Smooth muscle cell (in vitro differentiated cells): ENCODE results near the gene ABLIM3. TPM values are rescaled to one million over a fixed set of nuclear protein-coding genes. Genes with fewer than 3 reads are reported as not detected.

Experiments used
- DNase-seq: peaks from one replicate; lab custom pipeline; 2025; ENCODE audit not compliant: unreplicated experiment; lab: John Stamatoyannopoulos, UW
- H2AFZ ChIP-seq: fragments of 200-600 bp; sonication (generic); 2 replicates; pipeline ENCODE4 v1.6.0; 2016; ENCODE audit warnings: antibody characterized with exemption, low read depth, mild to moderate bottlenecking
- H3F3A ChIP-seq: fragments of 200-600 bp; sonication (generic); 2 replicates; pipeline ENCODE4 v1.6.0; 2017; ENCODE audit warnings: antibody characterized with exemption, low read depth
- H3K27ac ChIP-seq: fragments of 200-600 bp; sonication (generic); 2 replicates; pipeline ENCODE4 v1.5.1; 2016; ENCODE audit warnings: low read depth, mild to moderate bottlenecking
- H3K27me3 ChIP-seq: fragments of 200-600 bp; sonication (generic); 2 replicates; pipeline ENCODE4 v1.6.1; 2016; ENCODE audit warnings: low read depth, mild to moderate bottlenecking
- H3K36me3 ChIP-seq: fragments of 200-600 bp; sonication (generic); 2 replicates; pipeline ENCODE4 v1.5.1; 2016; ENCODE audit warnings: low read depth
- H3K4me1 ChIP-seq: fragments of 200-600 bp; sonication (generic); 2 replicates; pipeline ENCODE4 v1.5.1; 2016; ENCODE audit warnings: low read depth
- H3K4me2 ChIP-seq: fragments of 200-600 bp; sonication (generic); 2 replicates; pipeline ENCODE4 v1.6.0; 2016; ENCODE audit warnings: mild to moderate bottlenecking
- H3K4me3 ChIP-seq: fragments of 200-600 bp; sonication (generic); 2 replicates; pipeline ENCODE4 v1.5.1; 2016; ENCODE audit warnings: mild to moderate bottlenecking
- H3K79me2 ChIP-seq: fragments of 200-600 bp; sonication (generic); 2 replicates; pipeline ENCODE4 v1.6.0; 2016; ENCODE audit warnings: low read depth, mild to moderate bottlenecking
- H3K9ac ChIP-seq: fragments of 200-600 bp; sonication (generic); 2 replicates; pipeline ENCODE4 v1.6.0; 2016; ENCODE audit warnings: low read depth
- H3K9me3 ChIP-seq: fragments of 200-600 bp; sonication (generic); replicated peaks from 2 replicates; pipeline ENCODE4 v1.5.1; 2016; ENCODE audit warnings: low read depth
- H4K20me1 ChIP-seq: fragments of 200-600 bp; sonication (generic); 2 replicates; pipeline ENCODE4 v1.6.0; 2016; ENCODE audit warnings: low read depth
- WGBS: methylation state at CpG from one replicate; pipeline ENCODE4 v1.1.7; 2016; ENCODE audit warnings: low lambda C conversion rate; 5-methylcytosine and 5-hydroxymethylcytosine counted together
- polyA plus RNA-seq: library from polyadenylated mRNA; unstranded; fragments of >200 nt; fragmentation: Nextera tagmentation; extraction: Ambion mirVana; gene quantifications from 2 replicates; pipeline ENCODE4 v1.2.1, GENCODE V29; 2016
- total RNA-seq: library from RNA; depleted of rRNA; stranded (reverse); fragments of >200 nt; gene quantifications from 2 replicates; pipeline ENCODE4 v1.2.3, GENCODE V29; 2014
- TF ChIP-seq, protein P1 (sequence below): fragments of 200-600 bp; sonication (generic); IDR thresholded peaks from 2 replicates; pipeline ENCODE4 v1.5.1; 2017; ENCODE audit warnings: borderline replicate concordance, mild to moderate bottlenecking, antibody characterized with exemption; ENCODE audit not compliant: insufficient read depth, poor library complexity, severe bottlenecking

Gene ABLIM3
- total and polyA plus RNA-seq, 2 experiments from 2014 or later = 2.6 to 6.8 TPM

DNA sequence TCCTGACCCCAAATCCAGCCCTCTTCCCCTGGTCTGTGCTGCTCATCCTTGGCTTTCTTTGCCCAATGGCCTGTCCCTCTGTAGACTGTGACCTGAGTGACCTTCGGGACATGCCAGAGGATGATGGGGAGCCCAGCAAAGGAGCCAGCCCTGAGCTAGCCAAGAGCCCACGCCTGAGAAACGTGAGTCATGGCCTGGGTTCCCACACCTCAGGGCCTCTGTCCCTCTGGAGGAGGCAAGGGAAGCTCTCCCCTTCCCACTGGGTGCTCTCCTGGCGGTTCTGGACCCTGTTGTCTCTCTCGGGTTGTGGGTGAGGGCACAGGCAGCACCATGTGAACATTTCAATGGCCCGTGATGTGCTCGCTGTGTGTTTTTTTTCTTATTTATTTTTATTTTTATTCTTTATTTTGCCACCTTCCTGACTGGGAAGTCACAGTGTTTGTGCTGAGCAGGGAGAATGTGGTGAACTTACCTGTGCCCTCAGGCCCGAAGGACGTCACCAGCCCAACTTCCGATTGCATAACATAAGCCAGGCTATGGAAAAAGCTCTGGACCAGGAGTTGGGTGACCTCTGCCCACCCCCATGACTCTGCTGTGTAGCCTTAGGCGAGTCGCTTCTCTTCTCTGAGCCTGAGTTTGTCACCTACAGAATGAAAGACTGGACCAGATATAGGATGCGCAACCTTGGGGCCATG is 159.9 kb downstream of the ABLIM3 start:
- Histone ChIP-seq H3F3A (peaks cover 10% of the 10 kb centered on the region), H3K4me1 (no peaks in the 10 kb centered on the region), H3K27ac (no peak overlapping the region), H2AFZ (no peak overlapping the region), H3K79me2 (no peaks in the 10 kb centered on the region), H3K4me3 (no peak overlapping the region), H3K36me3 (no peaks in the 10 kb centered on the region), H3K27me3 (no peaks in the 10 kb centered on the region), H3K9ac (no peak overlapping the region), H3K4me2 (no peak overlapping the region), H3K9me3 (no peaks in the 10 kb centered on the region), H4K20me1 (no peaks in the 10 kb centered on the region)
- 92% methylated on average over 13 of the region's 13 CpGs for whole genome bisulfite sequencing
- TF ChIP-seq, protein P1, sequence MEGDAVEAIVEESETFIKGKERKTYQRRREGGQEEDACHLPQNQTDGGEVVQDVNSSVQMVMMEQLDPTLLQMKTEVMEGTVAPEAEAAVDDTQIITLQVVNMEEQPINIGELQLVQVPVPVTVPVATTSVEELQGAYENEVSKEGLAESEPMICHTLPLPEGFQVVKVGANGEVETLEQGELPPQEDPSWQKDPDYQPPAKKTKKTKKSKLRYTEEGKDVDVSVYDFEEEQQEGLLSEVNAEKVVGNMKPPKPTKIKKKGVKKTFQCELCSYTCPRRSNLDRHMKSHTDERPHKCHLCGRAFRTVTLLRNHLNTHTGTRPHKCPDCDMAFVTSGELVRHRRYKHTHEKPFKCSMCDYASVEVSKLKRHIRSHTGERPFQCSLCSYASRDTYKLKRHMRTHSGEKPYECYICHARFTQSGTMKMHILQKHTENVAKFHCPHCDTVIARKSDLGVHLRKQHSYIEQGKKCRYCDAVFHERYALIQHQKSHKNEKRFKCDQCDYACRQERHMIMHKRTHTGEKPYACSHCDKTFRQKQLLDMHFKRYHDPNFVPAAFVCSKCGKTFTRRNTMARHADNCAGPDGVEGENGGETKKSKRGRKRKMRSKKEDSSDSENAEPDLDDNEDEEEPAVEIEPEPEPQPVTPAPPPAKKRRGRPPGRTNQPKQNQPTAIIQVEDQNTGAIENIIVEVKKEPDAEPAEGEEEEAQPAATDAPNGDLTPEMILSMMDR = no peak
- no peak for DNase-seq

DNA sequence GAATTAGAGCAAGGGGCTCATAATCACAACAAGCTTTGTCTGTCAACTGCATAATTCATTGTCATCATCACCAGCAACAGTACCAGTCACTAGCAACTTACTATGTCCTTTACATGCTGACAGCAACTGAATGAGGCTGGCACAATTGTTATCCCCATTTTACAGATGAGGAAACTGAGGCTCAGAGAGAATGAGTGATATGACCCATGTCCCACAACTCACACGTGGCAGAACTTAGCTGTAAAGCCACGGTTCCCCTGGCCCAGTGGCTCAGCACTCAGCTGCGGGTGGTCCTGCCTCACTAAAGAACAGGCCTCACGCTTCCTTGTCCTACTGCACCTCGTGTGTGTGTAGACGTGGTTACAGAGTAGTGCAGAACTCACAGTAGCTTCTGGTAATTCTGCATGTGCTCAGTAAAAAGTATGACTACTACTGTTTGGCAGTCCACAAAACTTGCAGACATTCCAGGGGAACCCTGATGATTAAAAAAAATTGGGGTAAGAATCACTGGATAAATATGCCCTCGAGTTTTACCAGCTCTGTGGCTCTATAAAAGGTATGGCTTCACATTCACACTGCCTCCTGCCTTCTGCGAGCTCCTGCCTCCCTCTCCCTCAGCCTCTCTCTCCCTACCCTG is 160.6 kb downstream of the ABLIM3 start:
- peaks cover 8% of the 10 kb centered on the region for H3F3A ChIP-seq
- no peak overlapping the region for H3K4me2 ChIP-seq
- no peaks in the 10 kb centered on the region for H3K36me3 ChIP-seq
- no peak overlapping the region for H2AFZ ChIP-seq
- WGBS = 80% methylated on average over 8 of the region's 8 CpGs
- H3K4me3 ChIP-seq = no peak overlapping the region
- TF ChIP-seq, protein P1 = no peak
- no peak overlapping the region for H3K27ac ChIP-seq
- H3K79me2 ChIP-seq = no peaks in the 10 kb centered on the region
- no peak overlapping the region for H3K9ac ChIP-seq
- no peaks in the 10 kb centered on the region for H3K4me1 ChIP-seq
- DNase-seq = no peak
- H3K9me3 ChIP-seq = no peaks in the 10 kb centered on the region
- H3K27me3 ChIP-seq = no peaks in the 10 kb centered on the region
- no peaks in the 10 kb centered on the region for H4K20me1 ChIP-seq

DNA sequence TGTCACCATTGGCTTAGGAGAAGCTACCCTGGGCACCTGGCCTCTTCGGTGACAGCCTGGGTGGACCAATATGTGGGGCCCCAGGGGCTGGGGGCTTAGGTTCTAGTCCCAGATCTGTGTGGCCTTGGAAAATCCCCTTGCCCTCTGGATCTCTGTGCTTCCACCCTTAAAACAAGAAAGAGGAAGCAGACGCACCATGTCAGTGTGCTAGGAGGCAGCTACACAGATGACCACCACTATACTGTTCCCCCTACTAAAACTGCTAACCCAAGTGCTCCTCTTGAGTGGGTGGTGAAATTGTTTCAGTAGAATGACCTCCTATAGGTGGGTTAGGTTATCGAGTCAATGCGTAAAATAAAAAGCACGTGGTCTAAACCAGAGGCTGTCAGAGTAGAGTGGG is 161.3 kb downstream of the ABLIM3 start:
- WGBS = 99% methylated on average over 5 of the region's 5 CpGs
- Histone ChIP-seq H3K36me3 (no peaks in the 10 kb centered on the region), H3K27ac (no peak overlapping the region), H3K9me3 (no peaks in the 10 kb centered on the region), H3K4me1 (no peaks in the 10 kb centered on the region), H3K27me3 (no peaks in the 10 kb centered on the region), H4K20me1 (no peaks in the 10 kb centered on the region), H3K4me3 (no peak overlapping the region), H3F3A (peaks cover under 1% of the 10 kb centered on the region), H2AFZ (no peak overlapping the region), H3K4me2 (no peak overlapping the region), H3K79me2 (no peaks in the 10 kb centered on the region), H3K9ac (no peak overlapping the region)
- no peak for DNase-seq
- TF ChIP-seq, protein P1 = no peak
